ENCODE measurements around the gene PLEKHA5. TPM values are rescaled to one million over a fixed set of nuclear protein-coding genes. Genes with fewer than 3 reads are reported as not detected.

PLEKHA5 gene
- total RNA-seq, 1 donor from 2014 or later = 32.3 TPM

DNA sequence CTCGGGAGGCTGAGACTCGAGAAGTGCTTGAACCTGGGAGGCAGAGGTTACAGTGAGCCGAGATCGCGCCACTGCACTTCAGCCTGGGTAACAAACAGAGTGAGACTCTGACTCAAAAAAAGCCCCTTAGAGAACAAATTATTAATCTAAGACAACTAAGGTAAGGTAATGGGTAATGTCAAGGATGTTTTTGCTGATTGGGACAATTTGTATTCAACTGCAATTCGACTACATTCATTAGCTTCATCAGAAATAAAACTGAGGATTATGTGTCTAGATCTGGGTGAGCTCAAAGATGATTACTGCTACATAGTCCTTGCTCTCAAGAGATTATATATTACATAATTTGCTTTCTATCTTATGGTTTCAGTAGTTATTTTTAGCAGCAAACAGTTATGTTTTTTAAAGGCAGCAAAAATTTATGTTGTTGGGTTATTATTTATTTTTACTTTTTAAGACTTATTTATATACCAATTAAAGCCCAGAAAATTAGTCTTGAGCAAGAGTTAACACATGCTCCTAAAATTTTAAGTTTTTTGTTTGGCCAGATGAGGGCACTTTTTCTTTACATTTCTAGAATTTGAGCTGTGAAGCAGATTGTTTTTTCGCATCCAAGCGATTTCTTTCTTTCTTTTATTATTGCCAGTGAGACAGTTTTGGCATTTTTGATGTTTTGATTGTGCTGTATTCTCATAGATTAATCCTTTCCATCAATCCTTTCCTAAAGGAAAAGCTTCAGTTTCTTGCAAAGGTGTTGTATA is 52.3 kb downstream of the PLEKHA5 start:
- peaks cover 19% of the 10 kb centered on the region for H3K4me1 Mint-ChIP-seq (ENCODE audit: unreplicated experiment)
- DNase-seq (ENCODE audit: extremely low spot score, unreplicated experiment) = no peak
- H3K27ac Mint-ChIP-seq (ENCODE audit: unreplicated experiment) = no peak overlapping the region
- no peak overlapping the region for H3K4me3 Mint-ChIP-seq (ENCODE audit: unreplicated experiment)
- H3K27me3 Mint-ChIP-seq (ENCODE audit: unreplicated experiment) = no peaks in the 10 kb centered on the region
- H3K9me3 Mint-ChIP-seq (ENCODE audit: unreplicated experiment) = no peaks in the 10 kb centered on the region
- TF ChIP-seq, protein P1, sequence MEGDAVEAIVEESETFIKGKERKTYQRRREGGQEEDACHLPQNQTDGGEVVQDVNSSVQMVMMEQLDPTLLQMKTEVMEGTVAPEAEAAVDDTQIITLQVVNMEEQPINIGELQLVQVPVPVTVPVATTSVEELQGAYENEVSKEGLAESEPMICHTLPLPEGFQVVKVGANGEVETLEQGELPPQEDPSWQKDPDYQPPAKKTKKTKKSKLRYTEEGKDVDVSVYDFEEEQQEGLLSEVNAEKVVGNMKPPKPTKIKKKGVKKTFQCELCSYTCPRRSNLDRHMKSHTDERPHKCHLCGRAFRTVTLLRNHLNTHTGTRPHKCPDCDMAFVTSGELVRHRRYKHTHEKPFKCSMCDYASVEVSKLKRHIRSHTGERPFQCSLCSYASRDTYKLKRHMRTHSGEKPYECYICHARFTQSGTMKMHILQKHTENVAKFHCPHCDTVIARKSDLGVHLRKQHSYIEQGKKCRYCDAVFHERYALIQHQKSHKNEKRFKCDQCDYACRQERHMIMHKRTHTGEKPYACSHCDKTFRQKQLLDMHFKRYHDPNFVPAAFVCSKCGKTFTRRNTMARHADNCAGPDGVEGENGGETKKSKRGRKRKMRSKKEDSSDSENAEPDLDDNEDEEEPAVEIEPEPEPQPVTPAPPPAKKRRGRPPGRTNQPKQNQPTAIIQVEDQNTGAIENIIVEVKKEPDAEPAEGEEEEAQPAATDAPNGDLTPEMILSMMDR (IDR thresholded peaks at IDR 0.05) = peak; percentile 56
- peaks cover 3% of the 10 kb centered on the region for H3K36me3 Mint-ChIP-seq (ENCODE audit: unreplicated experiment)

DNA sequence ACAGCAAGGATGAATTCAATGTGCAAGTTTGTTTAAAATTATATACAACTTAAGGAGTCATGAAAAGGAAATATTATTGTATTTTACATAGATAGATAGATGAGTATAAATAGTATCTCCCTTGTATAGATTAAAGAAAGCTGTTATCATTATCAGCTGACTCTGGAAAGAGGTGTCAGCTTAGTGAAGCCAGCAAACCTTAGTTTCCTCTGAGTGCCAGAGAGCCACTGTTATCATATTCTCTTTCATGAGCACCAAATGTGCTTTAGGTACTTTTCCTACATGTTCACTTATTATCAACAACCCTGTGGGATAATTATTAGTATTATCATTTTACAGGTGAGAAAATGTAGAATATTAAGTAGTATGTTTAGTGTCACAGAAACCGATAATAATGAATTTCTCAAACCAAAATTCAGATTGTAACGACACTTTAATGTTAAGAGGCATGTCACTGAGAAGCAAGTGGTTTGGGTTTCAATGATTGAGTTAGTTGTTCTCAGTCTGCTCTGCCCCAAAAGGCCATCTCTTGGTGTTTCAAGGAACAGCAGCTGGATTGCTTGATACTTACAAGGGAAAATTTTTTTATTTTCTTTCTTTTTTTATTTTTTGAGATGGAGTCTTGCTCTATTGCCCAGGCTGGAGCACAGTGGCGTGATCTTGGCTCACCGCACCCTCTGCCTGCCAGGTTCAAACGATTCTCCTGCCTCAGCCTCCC is 53.7 kb downstream of the PLEKHA5 start:
- H3K27ac Mint-ChIP-seq (ENCODE audit: unreplicated experiment) = no peak overlapping the region
- peaks cover 25% of the 10 kb centered on the region for H3K4me1 Mint-ChIP-seq (ENCODE audit: unreplicated experiment)
- TF ChIP-seq, protein P1 (IDR thresholded peaks at IDR 0.05) = peak; percentile 38
- no peaks in the 10 kb centered on the region for H3K27me3 Mint-ChIP-seq (ENCODE audit: unreplicated experiment)
- H3K9me3 Mint-ChIP-seq (ENCODE audit: unreplicated experiment) = no peaks in the 10 kb centered on the region
- peaks cover 2% of the 10 kb centered on the region for H3K36me3 Mint-ChIP-seq (ENCODE audit: unreplicated experiment)
- H3K4me3 Mint-ChIP-seq (ENCODE audit: unreplicated experiment) = no peak overlapping the region
- no peak for DNase-seq (ENCODE audit: extremely low spot score, unreplicated experiment)

DNA sequence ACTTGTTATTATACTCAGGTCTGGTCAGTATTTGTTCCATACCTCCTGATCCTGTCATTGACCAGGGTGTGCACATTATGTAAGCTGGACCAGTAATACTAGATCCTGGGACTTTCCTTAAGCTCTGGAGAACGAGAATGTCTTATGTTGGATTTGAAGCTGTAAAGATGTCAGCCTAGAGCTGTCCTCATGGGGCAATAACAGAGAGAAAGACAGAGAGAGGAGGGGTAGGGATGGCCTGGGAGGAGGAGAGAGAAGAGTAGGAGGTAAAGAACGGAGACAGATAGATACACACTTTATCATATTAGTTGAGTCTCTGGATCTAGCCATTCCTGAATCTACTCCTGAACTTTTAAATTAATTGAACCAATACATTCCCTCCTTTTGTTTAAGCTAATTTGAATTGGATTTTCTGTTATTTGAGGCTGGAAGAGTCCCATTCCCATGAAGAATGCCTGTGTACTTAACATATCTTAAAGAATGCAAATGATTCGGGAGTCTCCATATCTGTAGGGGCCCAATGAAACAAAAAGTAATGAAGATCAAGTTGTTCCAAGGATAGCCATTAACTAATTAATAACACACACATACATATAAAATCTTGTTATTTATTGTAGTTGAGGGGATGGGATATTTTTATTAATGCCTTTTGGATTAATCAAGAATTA is 55.9 kb downstream of the PLEKHA5 start:
- Mint-ChIP-seq H3K4me3 (ENCODE audit: unreplicated experiment) (no peak overlapping the region), H3K36me3 (ENCODE audit: unreplicated experiment) (peaks cover 2% of the 10 kb centered on the region), H3K9me3 (ENCODE audit: unreplicated experiment) (no peaks in the 10 kb centered on the region), H3K4me1 (ENCODE audit: unreplicated experiment) (peaks cover 37% of the 10 kb centered on the region), H3K27ac (ENCODE audit: unreplicated experiment) (no peak overlapping the region), H3K27me3 (ENCODE audit: unreplicated experiment) (no peaks in the 10 kb centered on the region)
- DNase-seq (ENCODE audit: extremely low spot score, unreplicated experiment) = no peak
- TF ChIP-seq, protein P1 (IDR thresholded peaks at IDR 0.05) = no peak

DNA sequence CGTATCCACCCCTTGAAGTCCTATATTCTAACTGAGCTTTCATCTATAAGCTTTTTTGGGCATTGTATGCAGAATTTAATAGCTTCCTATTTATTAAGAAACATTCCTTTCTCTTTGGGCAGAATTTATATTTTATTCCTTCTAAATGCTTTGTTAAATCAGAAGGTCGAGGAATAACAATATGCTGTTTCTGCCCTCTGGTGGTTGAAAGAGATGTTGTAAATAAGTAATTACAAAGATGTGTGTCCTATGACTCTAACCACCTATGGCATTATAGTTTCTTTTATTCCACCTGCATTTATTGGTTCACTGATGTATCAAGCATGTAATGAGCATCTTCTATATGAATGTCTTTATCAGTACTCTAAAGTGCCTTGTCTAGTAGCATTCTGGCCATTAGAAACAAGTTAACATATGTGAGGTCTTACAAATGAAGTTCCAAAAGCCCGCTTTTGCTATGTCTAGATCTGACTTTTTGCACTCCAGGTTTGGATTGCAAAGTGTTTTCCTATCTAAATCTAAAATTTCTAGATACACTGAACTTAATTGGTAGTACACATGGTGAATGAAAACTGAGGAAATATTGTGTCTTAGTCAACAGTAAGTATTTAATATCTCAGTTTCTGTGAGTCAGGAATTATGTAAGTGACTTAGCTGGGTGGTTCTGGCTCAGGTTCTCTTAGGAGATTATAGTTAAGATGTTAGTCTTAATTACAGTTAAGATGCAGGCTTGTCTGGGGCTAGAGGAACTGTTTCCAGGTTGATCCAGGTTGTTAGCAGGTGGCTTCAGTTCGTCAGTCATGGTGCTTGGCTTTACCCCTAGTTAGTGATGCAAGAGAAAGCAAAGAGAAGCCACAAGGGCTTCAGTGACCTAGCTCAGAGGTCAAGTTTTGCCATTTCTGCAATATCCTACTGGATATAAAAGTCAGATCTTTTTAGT is 57.5 kb downstream of the PLEKHA5 start:
- H3K4me3 Mint-ChIP-seq (ENCODE audit: unreplicated experiment) = no peak overlapping the region
- no peak overlapping the region for H3K27ac Mint-ChIP-seq (ENCODE audit: unreplicated experiment)
- DNase-seq (ENCODE audit: extremely low spot score, unreplicated experiment) = no peak
- H3K27me3 Mint-ChIP-seq (ENCODE audit: unreplicated experiment) = no peaks in the 10 kb centered on the region
- TF ChIP-seq, protein P1 (IDR thresholded peaks at IDR 0.05) = peak; percentile 72
- H3K4me1 Mint-ChIP-seq (ENCODE audit: unreplicated experiment) = peaks cover 48% of the 10 kb centered on the region
- H3K9me3 Mint-ChIP-seq (ENCODE audit: unreplicated experiment) = no peaks in the 10 kb centered on the region
- H3K36me3 Mint-ChIP-seq (ENCODE audit: unreplicated experiment) = peaks cover 2% of the 10 kb centered on the region

Measured in osteocyte (in vitro differentiated cells).